Adipocyte (in vitro differentiated cells): ENCODE measurements around the gene CMTM7.

Experiments used
- DNase-seq: peaks from one replicate; pipeline ENCODE4 v3.0.0-alpha.2; 2015; ENCODE audit warnings: low read depth
- H3K27me3 ChIP-seq: replicated peaks from 2 replicates; pipeline ENCODE4 v1.7.0; 2013; ENCODE audit warnings: mild to moderate bottlenecking, low read length, moderate library complexity; ENCODE audit not compliant: control insufficient read depth, insufficient read depth
- H3K36me3 ChIP-seq: 2 replicates; pipeline ENCODE4 v1.7.0; 2013; ENCODE audit warnings: low read length, mild to moderate bottlenecking, moderate library complexity; ENCODE audit not compliant: control insufficient read depth, insufficient read depth, severe bottlenecking
- H3K4me1 ChIP-seq: 2 replicates; pipeline ENCODE4 v1.7.0; 2013; ENCODE audit warnings: mild to moderate bottlenecking, low read length, moderate library complexity; ENCODE audit not compliant: control insufficient read depth, insufficient read depth
- H3K4me3 ChIP-seq: 2 replicates; pipeline ENCODE4 v1.7.0; 2013; ENCODE audit warnings: mild to moderate bottlenecking, low read length, moderate library complexity
- H3K9ac ChIP-seq: 2 replicates; pipeline ENCODE4 v1.7.0; 2013; ENCODE audit warnings: mild to moderate bottlenecking, low read length, moderate library complexity
- H3K9me3 ChIP-seq: 2 replicates; pipeline ENCODE4 v1.7.0; 2013; ENCODE audit warnings: mild to moderate bottlenecking, low read length, moderate library complexity; ENCODE audit not compliant: control insufficient read depth

The CMTM7 gene

DNA sequence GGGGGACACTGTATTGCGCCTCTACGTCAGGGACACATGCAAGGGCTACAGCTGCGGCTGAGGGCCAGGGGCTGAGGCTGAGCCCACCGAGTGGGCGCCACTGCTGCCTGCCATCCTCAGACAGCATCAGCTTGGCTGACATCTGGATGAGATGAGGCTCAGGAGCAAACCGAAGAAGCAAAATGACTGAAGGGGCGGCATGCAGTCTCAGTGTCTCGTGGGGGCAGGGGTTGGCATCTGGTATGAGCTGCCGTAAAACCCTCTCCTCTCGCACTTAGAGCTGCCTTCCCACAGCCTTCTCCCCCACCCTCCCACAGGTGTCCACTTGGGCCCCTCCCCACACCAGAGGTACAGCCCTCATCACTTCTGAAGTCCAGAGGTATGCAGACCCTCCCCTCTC lies 24.2 kb upstream of the CMTM7 start:
- H3K4me1 ChIP-seq: no peaks in the 10 kb centered on the region
- DNase-seq: no peak
- H3K4me3 ChIP-seq: no peak overlapping the region
- no peaks in the 10 kb centered on the region for H3K9me3 ChIP-seq
- H3K9ac ChIP-seq: no peak overlapping the region
- no peaks in the 10 kb centered on the region for H3K36me3 ChIP-seq
- H3K27me3 ChIP-seq: peaks cover 3% of the 10 kb centered on the region

DNA sequence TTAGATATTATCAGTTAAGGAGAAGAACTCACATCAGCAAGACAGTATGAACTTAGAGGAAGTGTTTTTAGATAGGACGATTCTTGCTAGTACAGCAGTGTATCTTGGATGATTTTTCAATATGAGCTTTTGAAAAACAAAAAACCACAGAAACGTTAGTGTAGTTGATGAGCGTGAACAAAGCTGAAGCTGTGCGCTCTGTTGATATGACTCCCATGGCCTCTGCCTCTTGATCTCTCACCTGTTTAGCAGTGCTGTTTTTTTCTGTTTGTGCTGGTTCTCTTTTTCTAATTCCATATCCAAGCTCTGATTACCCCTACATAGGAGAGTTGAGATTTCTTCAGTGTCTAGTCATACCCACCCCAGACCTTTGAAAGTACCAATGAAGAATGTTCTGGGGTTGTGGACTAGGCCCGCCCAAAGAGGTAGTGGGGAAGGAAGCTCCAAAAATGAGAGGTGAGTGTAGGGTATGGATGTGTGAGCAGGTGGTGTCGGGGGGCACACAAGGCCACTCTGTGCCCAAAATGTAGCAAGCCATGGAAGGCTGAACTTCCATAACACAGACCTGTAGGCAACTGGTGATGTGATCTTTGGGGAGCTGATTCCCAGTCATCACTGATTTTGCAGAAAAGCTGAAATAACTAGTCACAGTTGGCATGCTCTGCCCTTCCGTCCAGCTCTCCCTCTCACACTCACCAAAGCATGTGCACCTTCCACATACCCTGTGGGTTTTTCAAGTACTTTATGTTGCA lies 20.0 kb upstream of the CMTM7 start:
- Histone ChIP-seq H3K9me3 (no peaks in the 10 kb centered on the region), H3K36me3 (no peaks in the 10 kb centered on the region), H3K27me3 (no peaks in the 10 kb centered on the region), H3K4me3 (no peak overlapping the region), H3K4me1 (no peaks in the 10 kb centered on the region), H3K9ac (no peak overlapping the region)
- no peak for DNase-seq

DNA sequence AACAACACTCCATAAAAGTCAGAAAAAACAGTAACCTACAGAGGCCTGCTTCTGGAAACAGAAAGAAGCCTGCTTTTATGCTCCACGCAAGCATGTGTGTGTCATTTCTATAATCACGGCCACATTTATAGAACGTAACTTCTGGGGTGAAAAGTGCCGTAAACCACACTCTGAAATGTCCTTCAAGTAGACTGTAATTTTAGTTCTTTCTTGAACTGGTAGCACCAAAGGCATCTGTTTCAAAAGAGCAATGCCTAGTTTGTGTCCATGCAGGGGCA lies 19.5 kb upstream of the CMTM7 start:
- Histone ChIP-seq H3K4me1 (no peaks in the 10 kb centered on the region), H3K9me3 (no peaks in the 10 kb centered on the region), H3K4me3 (no peak overlapping the region), H3K36me3 (no peaks in the 10 kb centered on the region), H3K9ac (no peak overlapping the region), H3K27me3 (no peaks in the 10 kb centered on the region)
- no peak for DNase-seq

DNA sequence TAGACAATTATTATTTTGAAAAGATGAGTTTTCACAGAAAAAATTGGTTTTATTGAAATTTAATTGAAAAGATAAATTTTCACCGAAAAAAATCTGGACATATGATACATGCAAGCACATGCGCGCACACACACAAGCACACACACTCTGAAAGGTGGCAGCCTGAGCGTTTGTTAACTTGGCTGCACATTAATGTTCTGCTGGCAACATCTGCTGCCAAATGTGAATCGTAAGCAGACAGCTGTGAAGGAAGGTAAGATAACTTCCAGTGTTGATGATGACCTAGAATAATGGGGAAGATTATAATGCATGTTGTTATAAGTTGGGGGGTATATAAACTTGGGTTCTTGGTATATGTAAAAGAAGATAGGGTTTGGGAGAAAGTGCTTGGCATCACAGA lies 18.4 kb upstream of the CMTM7 start:
- Histone ChIP-seq H3K36me3 (no peaks in the 10 kb centered on the region), H3K4me3 (no peak overlapping the region)

DNA sequence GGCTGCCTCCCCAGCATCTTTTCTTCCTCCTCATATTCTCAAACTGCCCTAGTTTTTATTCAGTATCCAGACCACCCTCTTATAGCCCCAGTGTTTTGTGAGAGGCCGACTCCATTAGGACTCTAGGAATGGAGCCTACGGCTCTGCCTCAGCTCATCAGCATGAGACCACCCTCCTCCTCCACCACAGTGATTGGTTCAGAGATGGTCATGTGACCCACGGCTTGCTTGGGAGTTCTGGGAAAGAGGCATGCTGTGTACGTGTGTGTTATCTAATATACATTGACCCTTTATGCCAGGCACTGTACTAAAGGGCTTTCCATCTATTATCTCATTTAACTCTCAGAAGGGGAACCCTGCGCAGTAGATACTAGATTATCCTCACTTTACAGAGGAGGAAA lies 17.8 kb upstream of the CMTM7 start:
- H3K9ac ChIP-seq: no peak overlapping the region
- H3K27me3 ChIP-seq: no peaks in the 10 kb centered on the region
- H3K4me3 ChIP-seq: no peak overlapping the region
- H3K4me1 ChIP-seq: no peaks in the 10 kb centered on the region
- no peaks in the 10 kb centered on the region for H3K36me3 ChIP-seq
- DNase-seq: no peak
- H3K9me3 ChIP-seq: no peaks in the 10 kb centered on the region

More for the DNA sequence above, 18.4 kb upstream of the CMTM7 start:
- Histone ChIP-seq H3K9ac (no peak overlapping the region), H3K27me3 (no peaks in the 10 kb centered on the region), H3K9me3 (no peaks in the 10 kb centered on the region), H3K4me1 (no peaks in the 10 kb centered on the region)
- DNase-seq: no peak

DNA sequence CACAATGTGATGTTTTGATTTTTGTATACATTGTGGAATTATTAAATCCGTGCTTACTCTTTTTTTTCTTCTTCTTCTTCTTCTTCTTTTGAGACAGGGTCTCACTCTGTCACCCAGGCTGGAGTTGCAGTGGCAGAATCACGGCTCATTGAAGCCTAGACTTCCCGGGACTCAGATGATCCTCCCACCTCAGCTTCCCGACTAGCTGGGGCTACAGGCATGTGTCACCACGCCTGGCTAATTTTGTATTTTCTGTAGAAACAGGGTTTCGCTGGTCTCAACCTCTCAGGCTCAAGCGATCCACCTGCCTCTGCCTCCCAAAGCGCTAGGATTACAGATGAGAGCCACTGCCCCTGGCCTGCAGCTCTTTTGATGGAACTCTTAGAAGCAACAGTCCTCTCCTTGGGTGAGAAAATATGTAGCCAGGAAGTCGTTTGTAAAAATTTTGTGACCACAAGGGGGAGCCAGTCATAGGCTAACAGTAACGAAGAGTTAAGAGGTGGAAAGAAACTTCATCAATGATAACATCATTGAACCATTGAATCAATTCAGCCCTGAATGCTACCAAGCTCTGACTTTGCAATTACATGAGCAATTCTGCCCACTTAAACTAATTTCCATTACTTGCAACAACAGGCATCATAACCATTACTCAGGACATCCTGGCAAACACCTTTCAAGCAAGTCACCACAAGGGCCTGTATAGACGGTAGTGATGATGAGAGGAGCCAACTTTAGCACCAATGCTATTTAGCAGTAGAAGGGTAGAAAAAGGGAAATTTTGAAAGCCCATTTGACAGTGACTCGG lies 16.7 kb upstream of the CMTM7 start:
- H3K27me3 ChIP-seq: no peaks in the 10 kb centered on the region
- no peaks in the 10 kb centered on the region for H3K36me3 ChIP-seq
- no peaks in the 10 kb centered on the region for H3K9me3 ChIP-seq
- H3K4me3 ChIP-seq: no peak overlapping the region
- H3K4me1 ChIP-seq: no peaks in the 10 kb centered on the region
- DNase-seq: peak; percentile 88
- H3K9ac ChIP-seq: no peak overlapping the region

DNA sequence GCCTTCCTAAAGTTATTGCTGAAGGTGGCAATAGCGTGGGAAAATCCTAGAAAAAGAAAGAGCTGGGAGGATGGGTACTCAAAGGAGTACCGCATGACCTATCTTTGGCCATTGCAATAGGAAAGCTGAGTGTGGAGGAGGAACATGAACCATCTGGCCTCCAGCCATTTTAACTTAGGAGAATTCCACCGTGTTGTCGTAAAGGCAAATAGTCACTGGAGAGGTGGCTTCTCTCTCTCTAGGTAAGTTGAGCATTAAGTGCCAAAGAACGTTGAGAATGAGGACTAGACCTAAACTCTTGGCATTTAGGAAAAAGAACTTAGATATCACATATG lies 16.1 kb upstream of the CMTM7 start:
- H3K4me1 ChIP-seq: no peaks in the 10 kb centered on the region
- H3K27me3 ChIP-seq: no peaks in the 10 kb centered on the region
- no peaks in the 10 kb centered on the region for H3K36me3 ChIP-seq
- H3K9me3 ChIP-seq: no peaks in the 10 kb centered on the region
- no peak overlapping the region for H3K4me3 ChIP-seq
- DNase-seq: no peak
- no peak overlapping the region for H3K9ac ChIP-seq

DNA sequence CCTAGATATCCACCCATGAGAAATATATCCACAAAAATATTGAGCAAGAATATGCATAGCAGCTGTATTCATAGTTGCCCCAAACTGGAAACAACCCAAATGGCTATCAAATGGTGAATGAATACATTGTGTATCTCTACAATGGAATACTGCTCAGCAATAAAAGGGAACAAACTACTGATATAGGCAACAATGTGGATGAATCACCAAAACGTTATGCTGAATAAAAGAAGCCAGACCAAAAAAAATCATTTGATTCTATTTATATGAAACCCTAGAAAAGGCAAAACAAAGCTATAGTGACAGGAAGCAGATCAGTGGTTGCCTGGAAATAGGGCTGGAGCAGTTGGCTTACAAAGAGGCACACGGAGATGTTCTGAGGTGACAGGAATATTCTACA lies 15.5 kb upstream of the CMTM7 start:
- no peak overlapping the region for H3K9ac ChIP-seq
- H3K4me3 ChIP-seq: no peak overlapping the region
- H3K36me3 ChIP-seq: no peaks in the 10 kb centered on the region
- no peaks in the 10 kb centered on the region for H3K4me1 ChIP-seq
- H3K9me3 ChIP-seq: no peaks in the 10 kb centered on the region
- DNase-seq: peak; percentile 45
- H3K27me3 ChIP-seq: peaks cover 2% of the 10 kb centered on the region

DNA sequence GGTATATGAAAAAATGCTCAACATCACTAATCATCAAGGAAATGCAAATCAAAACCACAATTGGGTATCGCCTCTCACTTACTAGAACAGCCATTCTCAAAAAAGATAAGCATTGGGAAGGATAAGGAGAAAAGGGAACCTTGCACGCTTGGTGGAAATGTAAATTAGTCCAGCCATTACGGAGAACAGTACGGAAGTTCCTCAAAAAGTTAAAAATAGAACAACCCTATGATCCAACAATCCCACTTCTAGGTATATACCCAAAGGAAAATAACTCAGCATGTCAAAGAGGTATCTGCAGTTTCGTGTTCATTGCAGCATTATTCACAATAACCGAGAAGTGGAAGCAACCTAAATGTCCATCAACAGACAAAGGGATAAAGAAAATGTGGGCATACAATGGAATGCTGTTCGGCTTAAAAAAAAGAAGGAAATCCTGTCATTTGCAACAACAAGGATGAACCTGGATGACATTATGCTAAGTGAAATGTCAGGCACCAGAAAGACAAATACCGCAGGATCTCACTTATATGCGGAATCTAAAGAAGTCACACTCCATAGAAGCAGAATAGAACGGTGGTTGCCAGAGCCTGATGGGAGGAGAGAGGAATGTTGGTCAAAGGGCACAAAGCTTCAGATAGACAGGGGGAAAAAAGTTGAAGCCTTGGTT lies 11.7 kb upstream of the CMTM7 start:
- H3K9me3 ChIP-seq: peaks cover 4% of the 10 kb centered on the region

DNA sequence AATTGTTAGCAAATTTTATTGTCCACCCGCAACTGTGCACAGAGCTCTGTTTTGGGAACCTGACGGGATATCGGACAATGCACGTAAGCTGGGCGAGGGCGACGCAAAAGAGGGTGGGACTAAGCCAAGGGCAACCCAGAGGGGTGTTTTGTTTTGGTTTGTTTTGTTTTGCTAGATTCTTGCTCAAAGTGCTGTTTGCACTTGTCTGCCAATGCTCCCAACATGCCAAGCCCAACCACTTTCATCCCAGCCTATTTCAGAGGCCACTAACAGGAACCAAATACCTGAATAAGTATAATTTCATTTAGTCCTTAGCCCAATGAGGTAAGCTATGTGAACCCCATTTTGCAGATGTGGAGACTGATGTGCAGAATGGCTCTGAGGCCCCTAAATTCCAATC lies 9.7 kb upstream of the CMTM7 start:
- Histone ChIP-seq H3K9ac (no peak overlapping the region), H3K36me3 (no peaks in the 10 kb centered on the region), H3K4me3 (no peak overlapping the region), H3K9me3 (peaks cover 4% of the 10 kb centered on the region), H3K27me3 (peaks cover 18% of the 10 kb centered on the region), H3K4me1 (peaks cover 4% of the 10 kb centered on the region)
- DNase-seq: no peak

More for the DNA sequence above, 11.7 kb upstream of the CMTM7 start:
- H3K27me3 ChIP-seq: peaks cover 11% of the 10 kb centered on the region
- H3K4me3 ChIP-seq: no peak overlapping the region
- no peak overlapping the region for H3K9ac ChIP-seq
- peaks cover 2% of the 10 kb centered on the region for H3K4me1 ChIP-seq
- no peaks in the 10 kb centered on the region for H3K36me3 ChIP-seq
- no peak for DNase-seq

DNA sequence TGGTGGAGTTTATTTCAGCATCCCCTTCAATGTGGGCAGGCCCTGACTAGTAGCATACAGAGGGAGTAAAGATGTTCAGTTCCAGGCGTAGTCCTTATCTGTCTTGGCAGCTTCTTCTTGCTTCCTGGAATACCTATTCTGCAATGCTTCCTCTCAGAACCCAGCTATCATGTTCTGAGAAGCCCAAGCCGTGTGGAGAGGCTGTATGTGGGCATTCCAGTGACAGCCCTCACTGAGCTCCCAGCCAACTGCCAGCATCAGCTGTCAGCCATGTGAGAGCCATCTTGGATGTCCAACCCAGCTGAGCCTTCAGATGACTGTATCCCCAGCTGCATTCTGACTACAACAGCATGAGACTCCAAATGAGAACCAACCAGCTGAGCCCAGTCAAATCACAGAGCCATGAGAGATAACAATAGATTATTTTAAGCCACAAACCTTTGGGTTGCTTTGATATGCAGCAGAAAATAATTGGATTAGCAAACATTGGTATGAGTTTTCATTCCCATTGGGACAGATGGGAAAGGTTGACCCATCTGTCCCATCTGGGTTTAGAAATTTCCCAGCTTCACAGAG lies 8.4 kb upstream of the CMTM7 start:
- Histone ChIP-seq H3K4me1 (peaks cover 4% of the 10 kb centered on the region), H3K27me3 (peaks cover 18% of the 10 kb centered on the region), H3K9me3 (peaks cover 4% of the 10 kb centered on the region), H3K9ac (no peak overlapping the region), H3K4me3 (no peak overlapping the region), H3K36me3 (no peaks in the 10 kb centered on the region)
- no peak for DNase-seq
